GM12878 (cell line): ENCODE measurements around the gene SHD. TPM values are rescaled to one million over a fixed set of nuclear protein-coding genes. Genes with fewer than 3 reads are reported as not detected.

ENCODE experiments used
- ATAC-seq: fragments of 200-7000 bp; cut with Tn5 transposase; 3 replicates; pipeline ENCODE4 v1.9.1; 2020; ENCODE audit warnings: mild to moderate bottlenecking, moderate library complexity
- BruUV-seq: library from RNA; stranded (reverse); fragments of 400-500 nt; replicated peaks from 2 replicates; lab custom pipeline; 2021; lab: Mats Ljungman, UMichigan
- CTCF ChIA-PET: fragments of 300-600 bp; sonication (Branson Sonifier 250); formaldehyde crosslinking; extraction: SDS; loops from one replicate; lab custom pipeline; 2021; ENCODE audit warnings: inconsistent platforms; lab: Yijun Ruan, JAX
- POLR2A ChIA-PET: fragments of 350-600 bp; formaldehyde crosslinking; extraction: SDS; loops from one replicate; lab custom pipeline; 2021; ENCODE audit warnings: inconsistent platforms; lab: Charles Lee
- RAD21 ChIA-PET: fragments of 300-600 bp; sonication (Branson Sonifier 250); formaldehyde crosslinking; loops from one replicate; lab custom pipeline; 2023; ENCODE audit warnings: antibody characterized with exemption; ENCODE audit not compliant: unreplicated experiment; lab: Charles Lee
- SMC1A ChIA-PET: fragments of 300-600 bp; sonication (Branson Sonifier 250); formaldehyde crosslinking; loops from one replicate; lab custom pipeline; 2023; ENCODE audit not compliant: unreplicated experiment, uncharacterized antibody; lab: Charles Lee
- DNase-seq: peaks from one replicate; pipeline ENCODE4 v3.0.0-alpha.2; 2011; ENCODE audit warnings: low read depth, low spot score
- FAIRE-seq: peaks from 3 replicates; lab custom pipeline; 2011; peaks lifted over from hg19 to GRCh38; lab: Jason Lieb, UNC
- H2AFZ ChIP-seq: 2 replicates; pipeline ENCODE4 v1.6.0; 2011; ENCODE audit warnings: low read depth, low read length, control low read depth; ENCODE audit not compliant: control insufficient read depth
- H3K27ac ChIP-seq: 2 replicates; pipeline ENCODE4 v1.5.1; 2011; ENCODE audit warnings: control low read depth; ENCODE audit not compliant: control insufficient read depth, insufficient read depth
- H3K27me3 ChIP-seq, 2 experiments: replicated peaks in 1 of 2; 2 replicates each; pipeline versions ENCODE4 v1.6.0 to v1.6.1; 2011; ENCODE audit warnings: low read length in 1 of 2; ENCODE audit not compliant: control insufficient read depth in 2 of 2, insufficient read depth in 2 of 2
- H3K36me3 ChIP-seq, 2 experiments: 2 replicates each; pipeline ENCODE4 v1.5.1; 2011; ENCODE audit warnings: low read length in 1 of 2; ENCODE audit not compliant: control insufficient read depth in 2 of 2, insufficient read depth in 2 of 2
- H3K4me1 ChIP-seq: 2 replicates; pipeline ENCODE4 v1.6.1; 2011; ENCODE audit warnings: mild to moderate bottlenecking, low read length, moderate library complexity, mixed read lengths; ENCODE audit not compliant: control insufficient read depth, insufficient read depth
- H3K4me2 ChIP-seq: 2 replicates; pipeline ENCODE4 v1.6.0; 2011; ENCODE audit warnings: control low read depth; ENCODE audit not compliant: control insufficient read depth, insufficient read depth
- H3K4me3 ChIP-seq: fragments of 200-600 bp; sonication (generic); 2 replicates; pipeline ENCODE4 v1.5.1; 2016
- H3K79me2 ChIP-seq: 2 replicates; pipeline ENCODE4 v1.6.0; 2011; ENCODE audit warnings: low read length; ENCODE audit not compliant: control insufficient read depth, insufficient read depth
- H3K9ac ChIP-seq: 2 replicates; pipeline ENCODE4 v1.8.0; 2011; ENCODE audit warnings: low read length, control low read depth, mixed read lengths; ENCODE audit not compliant: control insufficient read depth, insufficient read depth
- H3K9me3 ChIP-seq: replicated peaks from 3 replicates; pipeline ENCODE4 v1.5.1; 2011; ENCODE audit warnings: mild to moderate bottlenecking, low read length; ENCODE audit not compliant: control insufficient read depth, insufficient read depth
- H4K20me1 ChIP-seq: 2 replicates; pipeline ENCODE4 v1.6.0; 2011; ENCODE audit not compliant: control insufficient read depth, insufficient read depth
- CTCF ChIP-seq, 3 experiments: IDR thresholded peaks in 2 of 3; conservative IDR thresholded peaks in 1 of 3; 2 replicates each; pipeline ENCODE4 v1.5.1; 2011; ENCODE audit warnings: low read depth in 3 of 3, low read length in 3 of 3, mild to moderate bottlenecking in 3 of 3, control low read depth in 2 of 3, moderate library complexity in 2 of 3, inconsistent platforms in 1 of 3, mixed read lengths in 1 of 3; ENCODE audit not compliant: control insufficient read depth in 2 of 3, insufficient read depth in 1 of 3; ENCODE audit errors: extremely low read depth in 1 of 3
- ZBTB11 ChIP-seq: fragments of 450-650 bp; formaldehyde crosslinking; IDR thresholded peaks from 2 replicates; pipeline ENCODE4 v1.5.0; 2022; ENCODE audit warnings: mild to moderate bottlenecking, missing genetic modification characterization
- WGBS: methylation state at CpG from one replicate; pipeline ENCODE4 v1.1.6; 2016; ENCODE audit warnings: low lambda C conversion rate; ENCODE audit not compliant: insufficient replicate concordance, insufficient coverage; ENCODE audit errors: missing lambda C conversion rate; 5-methylcytosine and 5-hydroxymethylcytosine counted together
- in situ Hi-C: fragments of 300-500 bp; cut with MboI; formaldehyde crosslinking; loops from 9 replicates; pipeline ENCODE4 v1.14.3; 2018; ENCODE audit warnings: mixed read lengths
- intact Hi-C: fragments of 100-400 bp; cut with micrococcal nuclease; formaldehyde crosslinking; loops from one replicate; pipeline ENCODE4 v1.14.2; 2022; ENCODE audit not compliant: unreplicated experiment
- polyA plus RNA-seq, 11 experiments: library from polyadenylated mRNA; depleted of rRNA in 4 of 11; unstranded in 6 of 11; stranded (reverse) in 5 of 11; fragments of >200 nt; fragmentation: Nextera tagmentation in 4 of 11; fragmentation: Illumina TruSeq in 1 of 11; extraction: Ambion mirVana in 4 of 11; extraction: Trizol in 1 of 11; gene quantifications; 1 replicate in 1 of 11; 2 replicates in 10 of 11; pipeline versions ENCODE4 v1.2.1 to v1.2.3, GENCODE V29; 2011 to 2016; ENCODE audit warnings: inconsistent platforms in 2 of 11, missing spikeins in 2 of 11, low read depth in 1 of 11
- total RNA-seq, 4 experiments: library from RNA; depleted of rRNA in 3 of 4; stranded (reverse); fragments of >200 nt in 3 of 4; fragmentation: Illumina TruSeq in 1 of 4; extraction: Trizol in 1 of 4; gene quantifications; 2 replicates each; pipeline versions ENCODE4 v1.2.1 to v1.2.3, GENCODE V29; 2013 to 2021

SHD gene
- total and polyA plus RNA-seq, 10 of the 15 experiments (the other 5 are each of a cell fraction or from before 2014, with no cell fraction given), result 0.09 TPM; not detected in 9

- no peak for DNase-seq
- H3K27me3 ChIP-seq, result no peaks in the 10 kb centered on the region
- no peak overlapping the region for H3K4me3 ChIP-seq
- no peak overlapping the region for H3K27ac ChIP-seq
- BruUV-seq, result no TSS peak
- H3K9ac ChIP-seq, result no peak overlapping the region
- no peaks in the 10 kb centered on the region for H4K20me1 ChIP-seq
- ATAC-seq, result no peak
- ChIA-PET SMC1A (no interaction called here), CTCF (interaction anchor here (2.7 kb wide), 1 partner anchor 32 kb away, joined by 13 read pairs; no protein-coding TSS in a partner anchor), RAD21 (no interaction called here), POLR2A (no interaction called here)
- no peak for FAIRE-seq
- H3K9me3 ChIP-seq, result no peaks in the 10 kb centered on the region; the same call in 1 of the 3 replicates
- H3K4me2 ChIP-seq, result no peak overlapping the region
- no peak overlapping the region for H2AFZ ChIP-seq
- H3K4me1 ChIP-seq, result no peaks in the 10 kb centered on the region
- no peaks in the 10 kb centered on the region for H3K36me3 ChIP-seq
- intact Hi-C loops (no loop called here), in situ Hi-C loops (no loop called here)
- H3K79me2 ChIP-seq, result no peaks in the 10 kb centered on the region
- TF ChIP-seq CTCF (IDR thresholded peaks at IDR 0.05 in 2 of 3, conservative IDR thresholded peaks at IDR 0.05 in 1 of 3; ENCODE audit: control insufficient read depth in 2 of 3, extremely low read depth in 1 of 3, insufficient read depth in 1 of 3, low read depth in 3 of 3, low read length in 3 of 3), result no peak
- no peak for TF ChIP-seq ZBTB11 (CRISPR knock-in tag)
- WGBS, result 93% methylated on average over 2 of the region's 2 CpGs
These were observed 41.4 kb downstream of the SHD start for GRCh38 chr19:4320419-4320818.
